B cell (primary cell): ENCODE results near the gene ENC1. TPM values are rescaled to one million over a fixed set of nuclear protein-coding genes. Genes with fewer than 3 reads are reported as not detected.

Source experiments
- ATAC-seq: fragments of 200-7000 bp; cut with Tn5 transposase; one replicate; pipeline ENCODE4 v1.10.0; 2021; ENCODE audit warnings: low read depth, mild to moderate bottlenecking, moderate number of reproducible peaks, moderate library complexity
- CTCF ChIA-PET: fragments of 350-600 bp; sonication (Branson Sonifier 250); formaldehyde crosslinking; loops from one replicate; lab custom pipeline; 2021; ENCODE audit warnings: antibody characterized with exemption, inconsistent platforms; lab: Charles Lee
- POLR2A ChIA-PET: fragments of 350-600 bp; sonication (Branson Sonifier 250); formaldehyde crosslinking; loops from one replicate; lab custom pipeline; 2021; ENCODE audit warnings: antibody characterized with exemption; lab: Charles Lee
- DNase-seq: peaks from one replicate; pipeline ENCODE4 v3.0.0; 2013
- H2AFZ ChIP-seq: 2 replicates; pipeline ENCODE4 v1.6.1; 2012; ENCODE audit warnings: mild to moderate bottlenecking, low read depth, low read length; ENCODE audit not compliant: insufficient read depth, poor library complexity, severe bottlenecking
- H3K27ac ChIP-seq, 2 donors: 1 replicate in 1 of 2; 2 replicates in 1 of 2; pipeline ENCODE4 v1.5.1; 2012 to 2013; ENCODE audit warnings: low read length in 2 of 2, mild to moderate bottlenecking in 2 of 2, moderate library complexity in 1 of 2
- H3K27me3 ChIP-seq, 4 experiments: fragments of 200-600 bp in 1 of 4; sonication (generic) in 1 of 4; replicated peaks in 1 of 4; 1 replicate in 2 of 4; 2 replicates in 2 of 4; pipeline versions ENCODE4 v1.6.1 to v1.7.0; 2013 to 2016; ENCODE audit warnings: low read length in 3 of 4, mild to moderate bottlenecking in 2 of 4, mixed read lengths in 1 of 4, moderate library complexity in 1 of 4; ENCODE audit not compliant: insufficient read depth in 4 of 4, control insufficient read depth in 3 of 4; ENCODE audit errors: control extremely low read depth in 1 of 4
- H3K36me3 ChIP-seq, 2 experiments: replicated peaks in 1 of 2; 1 replicate in 1 of 2; 2 replicates in 1 of 2; pipeline versions ENCODE4 v1.6.1 to v1.7.1; 2013; ENCODE audit warnings: low read length in 1 of 2; ENCODE audit not compliant: insufficient read depth in 2 of 2, control insufficient read depth in 1 of 2; ENCODE audit errors: control extremely low read depth in 1 of 2, extremely low read depth in 1 of 2
- H3K4me1 ChIP-seq, 2 donors: fragments of 200-600 bp in 1 of 2; sonication (generic) in 1 of 2; 1 replicate in 1 of 2; 2 replicates in 1 of 2; pipeline versions ENCODE4 v1.5.1 to v1.6.1; 2013 to 2017; ENCODE audit warnings: low read length in 2 of 2; ENCODE audit not compliant: control insufficient read depth in 2 of 2, insufficient read depth in 2 of 2
- H3K4me2 ChIP-seq: replicated peaks from 2 replicates; pipeline ENCODE3; 2012; ENCODE audit warnings: mild to moderate bottlenecking, low read depth, low read length; ENCODE audit not compliant: poor library complexity, severe bottlenecking
- H3K4me3 ChIP-seq, 5 experiments: fragments of 200-600 bp in 1 of 5; sonication (generic) in 1 of 5; 1 replicate in 3 of 5; 2 replicates in 2 of 5; pipeline versions ENCODE4 v1.5.1 to v1.7.0; 2011 to 2016; ENCODE audit warnings: low read length in 4 of 5, mild to moderate bottlenecking in 4 of 5, low read depth in 2 of 5, control low read depth in 1 of 5, moderate library complexity in 1 of 5; ENCODE audit not compliant: insufficient read depth in 1 of 5; ENCODE audit errors: control extremely low read depth in 1 of 5, extremely low read depth in 1 of 5
- H3K79me2 ChIP-seq: fragments of 200-600 bp; sonication (generic); one replicate; pipeline ENCODE4 v1.6.0; 2016; ENCODE audit warnings: low read length; ENCODE audit not compliant: control insufficient read depth, insufficient read depth
- H3K9ac ChIP-seq: fragments of 200-600 bp; sonication (generic); 2 replicates; pipeline ENCODE4 v1.6.1; 2017; ENCODE audit warnings: mild to moderate bottlenecking, low read length, moderate library complexity
- H3K9me3 ChIP-seq, 3 donors: one replicate each; pipeline versions ENCODE4 v1.6.1 to v1.7.1; 2013; ENCODE audit warnings: low read length in 2 of 3; ENCODE audit not compliant: control insufficient read depth in 2 of 3, insufficient read depth in 1 of 3; ENCODE audit errors: control extremely low read depth in 1 of 3
- H4K20me1 ChIP-seq: 2 replicates; pipeline ENCODE4 v1.6.0; 2012; ENCODE audit warnings: mild to moderate bottlenecking, low read length; ENCODE audit not compliant: insufficient read depth, control insufficient read depth, poor library complexity, severe bottlenecking
- H3K27ac Mint-ChIP-seq: one replicate; pipeline ENCODE4 v1.8.0; 2021; ENCODE audit warnings: mixed read lengths
- H3K27me3 Mint-ChIP-seq: one replicate; pipeline ENCODE4 v1.8.0; 2021; ENCODE audit warnings: mixed read lengths
- H3K4me1 Mint-ChIP-seq: one replicate; pipeline ENCODE4 v1.8.0; 2021; ENCODE audit warnings: mixed read lengths
- H3K4me3 Mint-ChIP-seq: one replicate; pipeline ENCODE4 v1.8.0; 2021; ENCODE audit warnings: mixed read lengths
- H3K9me3 Mint-ChIP-seq: one replicate; pipeline ENCODE4 v1.8.0; 2022; ENCODE audit warnings: mixed read lengths; ENCODE audit not compliant: insufficient read depth
- CTCF ChIP-seq: fragments of 200-600 bp; IDR thresholded peaks from one replicate; pipeline ENCODE4 v1.8.0; 2022; ENCODE audit warnings: antibody characterized with exemption, mild to moderate bottlenecking
- EZH2 ChIP-seq: IDR thresholded peaks from 2 replicates; pipeline ENCODE4 v1.6.1; 2012; ENCODE audit warnings: borderline replicate concordance, low read depth, mild to moderate bottlenecking, moderate library complexity, low read length; ENCODE audit not compliant: insufficient read depth, poor library complexity, severe bottlenecking
- WGBS: methylation state at CpG from one replicate; pipeline ENCODE4 v1.1.5; 2013; ENCODE audit warnings: missing lambda C conversion rate; ENCODE audit not compliant: insufficient coverage; 5-methylcytosine and 5-hydroxymethylcytosine counted together
- intact Hi-C: fragments of 100-400 bp; cut with micrococcal nuclease; formaldehyde crosslinking; loops from one replicate; pipeline ENCODE4 v1.10.0; 2022
- polyA plus RNA-seq: library from polyadenylated mRNA; depleted of rRNA; stranded (reverse); fragments of >200 nt; gene quantifications from 2 replicates; pipeline ENCODE4 v1.2.3, GENCODE V29; 2012
- total RNA-seq, 2 donors: library from RNA; stranded (reverse); fragments of 120-200 nt in 1 of 2; gene quantifications; 1 replicate in 1 of 2; 2 replicates in 1 of 2; pipeline versions ENCODE4 v1.2.3 to v1.2.4, GENCODE V29; 2013 to 2022

ENC1 gene
- total and polyA plus RNA-seq, 2 donors (not counting 1 experiment from before 2014, with no cell fraction given) = 7.2 to 14.6 TPM

- peaks cover 2 to 12% of the 10 kb centered on the region in 2 experiments for H3K36me3 ChIP-seq
- Mint-ChIP-seq H3K27ac (no peak overlapping the region), H3K27me3 (no peaks in the 10 kb centered on the region), H3K4me1 (peaks cover 35% of the 10 kb centered on the region), H3K9me3 (no peaks in the 10 kb centered on the region), H3K4me3 (no peak overlapping the region)
- no peak for TF ChIP-seq CTCF
- no peak for TF ChIP-seq EZH2
- peaks cover 47 to 48% of the 10 kb centered on the region in 2 donors for H3K4me1 ChIP-seq
- no peak overlapping the region for H3K9ac ChIP-seq
- ATAC-seq (no peak), DNase-seq (no peak)
- H3K79me2 ChIP-seq = peaks cover 57% of the 10 kb centered on the region
- intact Hi-C loops = no loop called here
- H4K20me1 ChIP-seq = peaks cover 3% of the 10 kb centered on the region
- H3K4me2 ChIP-seq = no peak overlapping the region
- H3K4me3 ChIP-seq = no peak overlapping the region
- no peak overlapping the region for H2AFZ ChIP-seq
- no peaks in the 10 kb centered on the region for H3K9me3 ChIP-seq
- H3K27ac ChIP-seq = no peak overlapping the region
- 98% methylated on average over 10 of the region's 12 CpGs for WGBS
- H3K27me3 ChIP-seq = no peaks in the 10 kb centered on the region
- ChIA-PET POLR2A (no interaction called here), CTCF (interaction anchor here (1.5 kb wide), 1 partner anchor 11 kb away, joined by 3 read pairs; no protein-coding TSS in a partner anchor)
These were observed 4.4 kb downstream of the ENC1 start for GRCh38 chr5:74636149-74636548.

- peaks cover 55 to 60% of the 10 kb centered on the region in 2 donors for H3K4me1 ChIP-seq
- ATAC-seq (no peak), DNase-seq (no peak)
- no peak overlapping the region for H3K4me2 ChIP-seq
- Mint-ChIP-seq H3K4me1 (peaks cover 41% of the 10 kb centered on the region), H3K27ac (no peak overlapping the region), H3K27me3 (no peaks in the 10 kb centered on the region), H3K9me3 (no peaks in the 10 kb centered on the region), H3K4me3 (no peak overlapping the region)
- H2AFZ ChIP-seq = no peak overlapping the region
- intact Hi-C loops = no loop called here
- no peak overlapping the region for H3K9ac ChIP-seq
- no peaks in the 10 kb centered on the region for H3K27me3 ChIP-seq
- no peak overlapping the region for H3K27ac ChIP-seq
- 98% methylated on average over 12 of the region's 16 CpGs for WGBS
- no peaks in the 10 kb centered on the region for H3K9me3 ChIP-seq
- CTCF ChIA-PET = interaction anchor here (1.0 kb wide), 1 partner anchor 9 kb away, joined by 3 read pairs; no protein-coding TSS in a partner anchor
- POLR2A ChIA-PET = no interaction called here
- no peak overlapping the region for H3K4me3 ChIP-seq
- peaks cover 2 to 12% of the 10 kb centered on the region in 2 experiments for H3K36me3 ChIP-seq
- peaks cover 3% of the 10 kb centered on the region for H4K20me1 ChIP-seq
- TF ChIP-seq CTCF (no peak), EZH2 (no peak)
- peaks cover 60% of the 10 kb centered on the region for H3K79me2 ChIP-seq
These were observed 5.8 kb downstream of the ENC1 start for GRCh38 chr5:74634611-74635286.
